ENCODE results near the gene SLC22A23.

DNA sequence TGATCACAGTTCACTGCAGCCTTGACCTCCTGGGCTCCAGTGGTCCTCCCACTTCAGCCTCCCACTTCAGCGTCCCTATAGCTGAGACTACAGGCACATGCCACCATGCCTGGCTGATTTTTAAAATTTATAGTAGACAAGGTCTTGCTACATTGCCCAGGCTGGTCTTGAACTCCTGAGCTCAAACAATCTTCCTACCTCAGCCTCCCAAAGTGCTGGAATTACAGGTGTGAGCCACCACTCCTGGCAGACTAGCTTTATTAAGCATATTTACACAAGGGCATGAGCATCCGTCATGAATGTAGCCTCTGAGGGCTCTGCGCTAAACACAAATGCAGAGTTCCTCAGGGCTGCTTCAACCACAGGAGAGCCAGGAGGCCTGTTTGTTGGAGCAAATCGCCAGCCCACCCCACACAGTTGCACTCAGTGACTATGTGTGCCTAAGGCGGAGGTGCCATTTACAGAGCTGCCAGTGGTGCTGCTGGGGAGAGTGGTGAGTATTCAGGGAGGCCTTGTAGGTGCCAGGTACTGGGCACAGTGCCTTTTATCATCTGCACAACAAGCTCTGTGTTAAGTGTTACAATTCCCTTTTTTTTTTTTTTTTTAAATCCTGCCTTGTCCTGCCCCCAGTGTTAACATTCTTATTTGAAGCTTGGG, 119.9 kb downstream of the SLC22A23 start:
- no peak for TF ChIP-seq POLR2AphosphoS5 (IDR thresholded peaks at IDR 0.05)
- no peak for TF ChIP-seq POLR2A (IDR thresholded peaks at IDR 0.05)
- TF ChIP-seq, protein P1, sequence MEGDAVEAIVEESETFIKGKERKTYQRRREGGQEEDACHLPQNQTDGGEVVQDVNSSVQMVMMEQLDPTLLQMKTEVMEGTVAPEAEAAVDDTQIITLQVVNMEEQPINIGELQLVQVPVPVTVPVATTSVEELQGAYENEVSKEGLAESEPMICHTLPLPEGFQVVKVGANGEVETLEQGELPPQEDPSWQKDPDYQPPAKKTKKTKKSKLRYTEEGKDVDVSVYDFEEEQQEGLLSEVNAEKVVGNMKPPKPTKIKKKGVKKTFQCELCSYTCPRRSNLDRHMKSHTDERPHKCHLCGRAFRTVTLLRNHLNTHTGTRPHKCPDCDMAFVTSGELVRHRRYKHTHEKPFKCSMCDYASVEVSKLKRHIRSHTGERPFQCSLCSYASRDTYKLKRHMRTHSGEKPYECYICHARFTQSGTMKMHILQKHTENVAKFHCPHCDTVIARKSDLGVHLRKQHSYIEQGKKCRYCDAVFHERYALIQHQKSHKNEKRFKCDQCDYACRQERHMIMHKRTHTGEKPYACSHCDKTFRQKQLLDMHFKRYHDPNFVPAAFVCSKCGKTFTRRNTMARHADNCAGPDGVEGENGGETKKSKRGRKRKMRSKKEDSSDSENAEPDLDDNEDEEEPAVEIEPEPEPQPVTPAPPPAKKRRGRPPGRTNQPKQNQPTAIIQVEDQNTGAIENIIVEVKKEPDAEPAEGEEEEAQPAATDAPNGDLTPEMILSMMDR (IDR thresholded peaks at IDR 0.05), result no peak

Data from stomach (tissue), 4 donors.